ENCODE measurements around the gene PCNP.
"Not testable (repeated sequence)": the region's sequence is repeated elsewhere in the genome, so short reads cannot be mapped to it uniquely, and the experiment has no call there.

Gene PCNP

GRCh38 chr3:101634591-101635196 is 60.7 kb downstream of the PCNP start:
- Mint-ChIP-seq H3K9me3 (no peaks in the 10 kb centered on the region), H3K4me3 (no peak overlapping the region), H3K4me1 (no peaks in the 10 kb centered on the region), H3K36me3 (no peaks in the 10 kb centered on the region), H3K27me3 (no peaks in the 10 kb centered on the region), H3K27ac (no peak overlapping the region)
- DNase-seq: no peak
- CTCF ChIA-PET: interaction anchor here (0.6 kb wide), 1 partner anchor 218 kb away, joined by 3 read pairs; no protein-coding TSS in a partner anchor

- Mint-ChIP-seq H3K9me3 (no peaks in the 10 kb centered on the region), H3K36me3 (no peaks in the 10 kb centered on the region), H3K27ac (no peak overlapping the region), H3K4me3 (no peak overlapping the region), H3K4me1 (no peaks in the 10 kb centered on the region), H3K27me3 (no peaks in the 10 kb centered on the region)
- no peak for DNase-seq
- CTCF ChIA-PET: interaction anchor here (0.6 to 2.9 kb wide), 2 partner anchors 218 to 565 kb away, joined by 3 to 9 read pairs; no protein-coding TSS in a partner anchor
Observed at GRCh38 chr3:101635345-101635744, 61.4 kb downstream of the PCNP start.

- H3K27me3 Mint-ChIP-seq: no peaks in the 10 kb centered on the region
- H3K4me3 Mint-ChIP-seq: no peak overlapping the region
- CTCF ChIA-PET: interaction anchor here (1.2 to 2.9 kb wide), 3 partner anchors 62 to 839 kb away, joined by 4 to 9 read pairs (median 5); partner anchors contain the start of gene PCNP
- no peak overlapping the region for H3K27ac Mint-ChIP-seq
- peak; percentile 87 for DNase-seq
- no peaks in the 10 kb centered on the region for H3K9me3 Mint-ChIP-seq
- H3K36me3 Mint-ChIP-seq: no peaks in the 10 kb centered on the region
- H3K4me1 Mint-ChIP-seq: no peaks in the 10 kb centered on the region
Observed at GRCh38 chr3:101635954-101636798, 62.2 kb downstream of the PCNP start.

GRCh38 chr3:101637451-101637850 is 63.5 kb downstream of the PCNP start:
- peaks cover 1% of the 10 kb centered on the region for H3K4me1 Mint-ChIP-seq
- H3K27ac Mint-ChIP-seq: no peak overlapping the region
- H3K27me3 Mint-ChIP-seq: no peaks in the 10 kb centered on the region
- DNase-seq: no peak
- H3K36me3 Mint-ChIP-seq: no peaks in the 10 kb centered on the region
- no peak overlapping the region for H3K4me3 Mint-ChIP-seq
- CTCF ChIA-PET: interaction anchor here (0.8 to 2.9 kb wide), 8 partner anchors 9 to 841 kb away, joined by 3 to 9 read pairs (median 4); partner anchors contain the start of gene PCNP
- no peaks in the 10 kb centered on the region for H3K9me3 Mint-ChIP-seq

- CTCF ChIA-PET: interaction anchor here (0.9 to 2.2 kb wide), 5 partner anchors 11 to 566 kb away, joined by 3 to 7 read pairs (median 4); partner anchors contain the start of gene PCNP
- DNase-seq: no peak
- H3K4me1 Mint-ChIP-seq: peaks cover 7% of the 10 kb centered on the region
- H3K27me3 Mint-ChIP-seq: no peaks in the 10 kb centered on the region
- no peak overlapping the region for H3K27ac Mint-ChIP-seq
- H3K4me3 Mint-ChIP-seq: no peak overlapping the region
- no peaks in the 10 kb centered on the region for H3K9me3 Mint-ChIP-seq
- H3K36me3 Mint-ChIP-seq: no peaks in the 10 kb centered on the region
Observed at GRCh38 chr3:101638261-101638745, 64.3 kb downstream of the PCNP start.

- CTCF ChIA-PET: interaction anchor here (1.3 kb wide), 1 partner anchor 258 kb away, joined by 4 read pairs; no protein-coding TSS in a partner anchor
- no peak overlapping the region for H3K4me3 Mint-ChIP-seq
- H3K9me3 Mint-ChIP-seq: no peaks in the 10 kb centered on the region
- DNase-seq: no peak
- peaks cover 4% of the 10 kb centered on the region for H3K36me3 Mint-ChIP-seq
- H3K27ac Mint-ChIP-seq: no peak overlapping the region
- H3K4me1 Mint-ChIP-seq: peaks cover 18% of the 10 kb centered on the region
- no peaks in the 10 kb centered on the region for H3K27me3 Mint-ChIP-seq
Observed at GRCh38 chr3:101639280-101639963, 65.4 kb downstream of the PCNP start.

GRCh38 chr3:101640256-101640655 is 66.3 kb downstream of the PCNP start:
- CTCF ChIA-PET: no interaction called here
- Mint-ChIP-seq H3K27ac (no peak overlapping the region), H3K36me3 (peaks cover 7% of the 10 kb centered on the region), H3K9me3 (no peaks in the 10 kb centered on the region), H3K4me3 (no peak overlapping the region), H3K4me1 (peaks cover 26% of the 10 kb centered on the region), H3K27me3 (no peaks in the 10 kb centered on the region)
- no peak for DNase-seq

- H3K27ac Mint-ChIP-seq, CTCF ChIA-PET, DNase-seq, H3K9me3 Mint-ChIP-seq, H3K27me3 Mint-ChIP-seq, H3K4me3 Mint-ChIP-seq: not testable (repeated sequence)
- H3K4me1 Mint-ChIP-seq: peaks cover 34% of the 10 kb centered on the region
- H3K36me3 Mint-ChIP-seq: peaks cover 12% of the 10 kb centered on the region
Observed at GRCh38 chr3:101641397-101642115, 67.6 kb downstream of the PCNP start.

GRCh38 chr3:101642441-101642840 is 68.5 kb downstream of the PCNP start:
- CTCF ChIA-PET: no interaction called here
- Mint-ChIP-seq H3K27me3 (no peaks in the 10 kb centered on the region), H3K27ac (no peak overlapping the region), H3K36me3 (peaks cover 14% of the 10 kb centered on the region), H3K4me3 (no peak overlapping the region), H3K4me1 (peaks cover 34% of the 10 kb centered on the region), H3K9me3 (no peaks in the 10 kb centered on the region)
- DNase-seq: no peak

- no peaks in the 10 kb centered on the region for H3K27me3 Mint-ChIP-seq
- CTCF ChIA-PET: interaction anchor here (1.4 kb wide), 1 partner anchor 70 kb away, joined by 4 read pairs; no protein-coding TSS in a partner anchor
- DNase-seq: no peak
- H3K27ac Mint-ChIP-seq: peak overlapping the region; percentile 84
- no peaks in the 10 kb centered on the region for H3K9me3 Mint-ChIP-seq
- peaks cover 17% of the 10 kb centered on the region for H3K36me3 Mint-ChIP-seq
- H3K4me3 Mint-ChIP-seq: no peak overlapping the region
- peaks cover 34% of the 10 kb centered on the region for H3K4me1 Mint-ChIP-seq
Observed at GRCh38 chr3:101643009-101643844, 69.2 kb downstream of the PCNP start.
